ENCODE measurements around the gene DHRSX.

GRCh38 chrX:2432298-2432863, 68.4 kb downstream of the DHRSX start:
- TF ChIP-seq CTCF (IDR thresholded peaks at IDR 0.05; ENCODE audit: insufficient read depth, low read length, poor library complexity, severe bottlenecking) (no peak), EZH2phosphoT487 (conservative IDR thresholded peaks at IDR 0.05; ENCODE audit: low read length) (no peak)

Measured in SU-DHL-6 (cell line).